Right ventricle myocardium superior (tissue), 1 donor: ENCODE measurements around the gene HRH2. TPM values are rescaled to one million over a fixed set of nuclear protein-coding genes. Genes with fewer than 3 reads are reported as not detected.
A peak's percentile ranks its signal among the peaks of the same experiment; 100 is the strongest.
"Not testable (repeated sequence)": the region's sequence is repeated elsewhere in the genome, so short reads cannot be mapped to it uniquely, and the experiment has no call there.

ENCODE experiments used
- ATAC-seq: fragments of 200-7000 bp; cut with Tn5 transposase; one replicate; pipeline ENCODE4 v1.9.1; 2020; ENCODE audit warnings: mild to moderate bottlenecking; ENCODE audit not compliant: poor library complexity
- DNase-seq: peaks from one replicate; pipeline ENCODE4 v3.0.0-alpha.2; 2020
- intact Hi-C: fragments of 100-400 bp; cut with DNase I; formaldehyde crosslinking; loops from one replicate; pipeline ENCODE4 v1.11.2; 2022
- total RNA-seq: library from RNA; stranded (reverse); fragmentation: NEBNext Ultra II Directional; extraction: Animal tissue kit (Norgen Biotek cat#: 25700); gene quantifications from one replicate; pipeline ENCODE4 v1.2.1, GENCODE V29; 2021
- donor health status: DM: no; HTN: yes; CAD: no; lungs with severe emphysema.

HRH2 gene
- total RNA-seq, 1 donor from 2014 or later, result 41.2 TPM

- ATAC-seq (peak; percentile 51), DNase-seq (no peak)
- intact Hi-C loops, result no loop called here
Measured at GRCh38 chr5:175638305-175638704, 19.6 kb upstream of the HRH2 start.

DNA sequence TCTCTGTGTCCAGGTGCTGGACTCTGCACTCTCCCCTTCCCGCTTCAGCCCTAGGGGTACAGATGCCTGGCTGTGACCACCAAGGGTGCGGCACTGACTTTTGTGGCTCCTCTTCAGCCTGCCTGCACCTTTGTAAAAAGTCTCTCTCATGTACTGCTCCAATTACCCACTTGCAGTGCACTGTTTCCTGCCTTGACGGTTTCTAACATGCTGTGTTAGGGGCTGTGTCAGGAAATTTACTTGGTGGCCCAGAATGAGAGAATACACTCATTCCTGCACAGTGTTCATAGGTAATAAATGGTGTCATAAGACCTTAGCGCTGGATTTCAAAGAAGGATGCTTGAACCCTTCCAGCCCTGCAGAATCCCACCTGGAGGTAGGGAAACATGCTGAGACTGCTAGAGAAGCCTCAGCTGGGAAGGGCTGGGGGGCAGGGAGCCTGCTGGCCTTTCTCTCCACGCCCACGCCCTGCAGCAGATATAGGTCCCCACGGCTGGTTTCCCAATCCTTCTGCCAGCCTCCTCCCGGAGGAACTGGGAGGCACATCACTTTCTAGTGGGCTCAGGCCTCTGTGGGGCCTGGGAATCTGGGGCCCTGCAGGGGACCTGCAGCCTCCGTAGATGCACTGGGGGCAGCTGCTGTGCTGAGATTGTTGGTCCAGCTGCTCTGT, 17.6 kb upstream of the HRH2 start:
- intact Hi-C loops, result no loop called here

GRCh38 chr5:175642998-175643397, 14.9 kb upstream of the HRH2 start:
- DNase-seq (no peak), ATAC-seq (no peak)
- intact Hi-C loops, result no loop called here

More for the DNA sequence above, 17.6 kb upstream of the HRH2 start:
- no peak for ATAC-seq
- DNase-seq, result no peak

- ATAC-seq (no peak), DNase-seq (no peak)
- intact Hi-C loops, result no loop called here
Measured at GRCh38 chr5:175646251-175646650, 11.6 kb upstream of the HRH2 start.

DNA sequence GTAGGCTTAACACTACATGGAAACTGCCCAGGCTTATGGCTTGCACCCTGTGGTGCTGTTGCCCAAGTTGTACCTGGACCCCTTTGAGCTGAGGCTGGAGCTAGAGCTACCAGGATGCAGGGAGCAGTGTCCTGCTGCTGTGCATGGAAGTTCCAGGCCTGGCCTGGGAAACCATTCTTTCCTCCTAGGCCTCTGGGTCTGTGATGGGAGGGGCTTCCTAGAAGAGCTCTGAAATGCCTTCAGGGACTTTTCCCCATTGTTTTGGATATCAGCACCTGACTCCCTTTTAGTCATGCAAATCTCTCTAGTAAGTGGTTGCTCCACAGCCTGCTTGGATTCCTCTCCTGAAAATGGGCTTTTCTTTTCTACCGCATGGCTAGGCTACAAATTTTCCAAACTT, 7.9 kb upstream of the HRH2 start:
- intact Hi-C loops, result loop anchor here (10.0 kb wide), 1 partner anchor 115 kb away; no protein-coding TSS in a partner anchor
- ATAC-seq (no peak), DNase-seq (no peak)

- not testable (repeated sequence) for DNase-seq, ATAC-seq
- intact Hi-C loops, result loop anchor here (10.0 kb wide), 1 partner anchor 116 kb away; no protein-coding TSS in a partner anchor
Measured at GRCh38 chr5:175650430-175651205, 7.3 kb upstream of the HRH2 start.

GRCh38 chr5:175652741-175653663, 4.9 kb upstream of the HRH2 start:
- intact Hi-C loops, result loop anchor here (10.0 kb wide), 1 partner anchor 118 kb away; no protein-coding TSS in a partner anchor
- ATAC-seq, result no peak
- DNase-seq, result no peak

GRCh38 chr5:175653763-175654162, 4.1 kb upstream of the HRH2 start:
- DNase-seq, result no peak
- intact Hi-C loops, result loop anchor here (10.0 kb wide), 1 partner anchor 119 kb away; no protein-coding TSS in a partner anchor
- no peak for ATAC-seq

DNA sequence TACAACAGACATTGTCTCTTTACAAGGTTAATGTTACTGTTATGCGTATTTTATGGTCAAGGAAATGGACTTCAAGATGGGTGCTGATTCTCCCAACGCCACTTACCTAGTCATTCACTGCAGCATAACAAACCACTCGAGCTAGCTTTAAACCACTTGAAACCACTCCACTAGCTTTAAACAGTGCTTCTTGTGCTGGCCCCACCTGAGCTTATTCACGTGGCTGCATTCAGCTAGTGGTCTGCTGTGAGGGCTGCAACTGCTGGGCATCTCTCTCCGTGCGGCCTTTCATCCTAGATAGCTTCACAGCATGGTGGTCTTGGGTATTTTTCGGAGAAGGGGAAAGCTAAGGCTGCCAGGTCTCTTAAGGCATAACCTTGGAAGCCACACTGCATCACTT, 3.5 kb upstream of the HRH2 start:
- DNase-seq (no peak), ATAC-seq (no peak)
- intact Hi-C loops, result loop anchor here (10.0 kb wide), 1 partner anchor 120 kb away; no protein-coding TSS in a partner anchor

GRCh38 chr5:175654807-175655206, 3.1 kb upstream of the HRH2 start:
- no peak for ATAC-seq
- DNase-seq, result no peak
- intact Hi-C loops, result loop anchor here (10.0 kb wide), 1 partner anchor 120 kb away; no protein-coding TSS in a partner anchor

DNA sequence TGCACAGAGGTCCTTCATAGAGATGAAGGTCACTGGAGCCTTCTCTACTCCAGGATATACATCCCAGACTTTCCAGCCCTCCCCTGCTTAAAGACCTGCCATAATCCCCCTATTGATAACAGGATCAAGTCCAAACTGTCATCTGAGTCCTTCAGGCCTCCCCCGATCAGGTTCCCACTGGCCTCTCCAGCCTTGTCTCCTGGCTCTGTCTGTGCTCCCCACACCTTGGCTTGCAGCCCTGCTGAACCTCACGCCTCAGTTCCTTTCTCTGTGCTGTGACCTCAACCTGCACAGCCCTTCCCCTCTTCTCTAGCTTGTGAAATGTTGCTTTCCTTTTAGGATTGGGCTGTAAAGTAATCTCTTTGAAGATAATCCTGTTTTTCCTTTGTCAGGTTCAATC, 2.5 kb upstream of the HRH2 start:
- ATAC-seq, result no peak
- intact Hi-C loops, result loop anchor here (10.0 kb wide), 1 partner anchor 121 kb away; no protein-coding TSS in a partner anchor
- DNase-seq, result no peak

DNA sequence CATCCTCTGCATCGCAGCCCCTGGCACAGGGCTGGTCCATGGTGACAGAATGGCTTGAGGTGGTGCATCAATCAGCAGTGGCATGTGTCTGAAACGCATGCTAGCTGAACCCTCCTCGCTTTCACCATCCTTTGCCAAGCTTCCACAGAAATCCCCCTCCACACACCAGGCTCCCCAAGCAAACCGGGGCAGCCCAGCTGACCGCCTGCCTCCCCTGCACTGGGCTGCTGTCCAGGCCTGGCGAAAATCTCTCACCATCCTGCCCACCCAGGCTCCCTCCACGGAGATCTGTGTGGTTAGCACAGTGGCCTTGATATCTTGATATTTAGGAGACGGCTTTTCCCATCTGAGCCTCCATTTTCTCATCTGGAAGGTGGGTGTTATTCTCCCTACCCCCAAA, 905 bp upstream of the HRH2 start:
- intact Hi-C loops, result loop anchor here (10.0 kb wide), 1 partner anchor 122 kb away; no protein-coding TSS in a partner anchor
- ATAC-seq, result no peak

GRCh38 chr5:175658299-175659145, 651 bp downstream of the HRH2 start:
- peak; percentile 48 for ATAC-seq

More for the DNA sequence above, 905 bp upstream of the HRH2 start:
- DNase-seq, result no peak

GRCh38 chr5:175659546-175660253, 1.8 kb downstream of the HRH2 start:
- DNase-seq (no peak), ATAC-seq (no peak)
- intact Hi-C loops, result loop anchor here (10.0 kb wide), 1 partner anchor 125 kb away; no protein-coding TSS in a partner anchor

More at GRCh38 chr5:175658299-175659145, 651 bp downstream of the HRH2 start:
- intact Hi-C loops, result loop anchor here (10.0 kb wide), 1 partner anchor 124 kb away; no protein-coding TSS in a partner anchor
- DNase-seq, result peak; percentile 64

- DNase-seq (peak; percentile 85), ATAC-seq (peak; percentile 95)
- intact Hi-C loops, result no loop called here
Measured at GRCh38 chr5:175663186-175664184, 5.6 kb downstream of the HRH2 start.

DNA sequence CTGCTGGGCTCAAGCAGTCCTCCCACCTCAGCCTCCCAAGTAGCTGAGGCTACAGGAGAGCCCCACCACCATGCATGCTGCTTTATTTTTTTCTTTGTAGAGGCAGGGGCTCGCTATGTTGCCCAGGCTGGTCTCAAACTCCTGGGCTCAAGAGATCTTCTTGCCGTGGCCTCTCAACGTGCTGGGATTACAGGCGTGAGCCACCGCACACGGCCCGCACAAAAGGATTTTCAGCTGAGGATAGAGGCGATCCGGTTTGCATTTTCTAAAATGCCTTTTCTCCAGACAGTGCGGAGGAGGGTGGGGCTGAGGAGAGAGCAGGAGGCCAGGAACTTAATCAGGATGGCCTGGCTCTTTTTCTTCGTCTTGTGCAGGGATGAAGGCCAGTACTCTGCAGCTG, 6.9 kb downstream of the HRH2 start:
- DNase-seq (no peak), ATAC-seq (no peak)
- intact Hi-C loops, result no loop called here
